Muscle of back (tissue), 11 donors: Measurements from ENCODE around the gene SYS1. TPM values are rescaled to one million over a fixed set of nuclear protein-coding genes. Genes with fewer than 3 reads are reported as not detected.
A peak's percentile ranks its signal among the peaks of the same experiment; 100 is the strongest.

Experiments used
- DNase-seq, 3 donors: peaks; one replicate each; pipeline versions ENCODE4 v3.0.0 to v3.0.0-alpha.2; 2013
- polyA plus RNA-seq, 10 donors: library from polyadenylated mRNA; unstranded; fragments of 120-200 nt; gene quantifications; one replicate each; pipeline ENCODE4 v1.2.1, GENCODE V29; 2013; ENCODE audit not compliant: insufficient read length in 10 of 10

Gene SYS1
- polyA plus RNA-seq, 10 donors = 13.7 to 17.9 (median 15.9) TPM

GRCh38 chr20:45410887-45411286 is 47.9 kb downstream of the SYS1 start:
- no peak for DNase-seq

- DNase-seq = no peak
Measured at GRCh38 chr20:45412653-45413052, 49.7 kb downstream of the SYS1 start.

GRCh38 chr20:45413479-45413878 is 50.5 kb downstream of the SYS1 start:
- DNase-seq = no peak

- DNase-seq = peak; percentile 81 to 95 (median 89)
Measured at GRCh38 chr20:45415822-45416637, 53.1 kb downstream of the SYS1 start, which contains the start of gene PIGT. Gene PIGT (plus strand): TSS chr20:45416141. CDS start chr20:45416157, 16 bp downstream.

GRCh38 chr20:45416917-45417316 is 54.0 kb downstream of the SYS1 start:
- no peak for DNase-seq

Other genes starting within 250 kb of the SYS1 start
- gene WFDC5, start 248.0 kb upstream of the SYS1 start, polyA plus RNA-seq = under 1 TPM in 2 of 10 donors, not detected in 8; 0.62 to 0.69 TPM
- not detected for gene WFDC12, start 238.7 kb upstream of the SYS1 start, polyA plus RNA-seq
- gene PI3, start 188.3 kb upstream of the SYS1 start, polyA plus RNA-seq = not detected
- gene SEMG1, start 156.1 kb upstream of the SYS1 start, polyA plus RNA-seq = under 1 TPM in 1 of 10 donors, not detected in 9; 0.07 TPM
- not detected for gene SEMG2, start 141.8 kb upstream of the SYS1 start, polyA plus RNA-seq
- under 1 TPM in 3 of 10 donors, not detected in 7; 0.34 to 0.71 (median 0.69) TPM for gene SLPI, start 108.6 kb upstream of the SYS1 start, polyA plus RNA-seq
- under 1 TPM in 1 of 10 donors, not detected in 9; 0.14 TPM for gene RBPJL, start 56.3 kb upstream of the SYS1 start, polyA plus RNA-seq
- 1 to 10 TPM in 2 of 10 donors, under 1 TPM in 8; 0.34 to 2.5 (median 0.63) TPM for gene MATN4, start 54.9 kb upstream of the SYS1 start, polyA plus RNA-seq
- 10 to 100 TPM in 3 of 10 donors, 1 to 10 TPM in 7; 4.6 to 15.3 (median 7.7) TPM for gene SDC4, start 14.7 kb upstream of the SYS1 start, polyA plus RNA-seq
- gene TP53TG5, start 15.2 kb downstream of the SYS1 start, polyA plus RNA-seq = 1 to 10 TPM in 2 of 10 donors, under 1 TPM in 8; 0.41 to 1.4 (median 0.68) TPM
- 10 to 100 TPM; 17.2 to 26.4 (median 22.8) TPM for gene DBNDD2, start 45.1 kb downstream of the SYS1 start, polyA plus RNA-seq
- 10 to 100 TPM; 61.2 to 79.5 (median 71.6) TPM for gene PIGT, start 53.0 kb downstream of the SYS1 start, polyA plus RNA-seq
- gene WFDC2, start 106.6 kb downstream of the SYS1 start, polyA plus RNA-seq = 1 to 10 TPM in 1 of 10 donors, under 1 TPM in 6, not detected in 3; 0.26 to 1.9 (median 0.77) TPM
- not detected for gene SPINT3, start 152.5 kb downstream of the SYS1 start, polyA plus RNA-seq
- gene WFDC6, start 176.3 kb downstream of the SYS1 start, polyA plus RNA-seq = not detected
- gene EPPIN, start 184.2 kb downstream of the SYS1 start, polyA plus RNA-seq = under 1 TPM in 2 of 10 donors, not detected in 8; 0.11 to 0.16 TPM
- not detected for gene WFDC8, start 216.1 kb downstream of the SYS1 start, polyA plus RNA-seq